Gastroesophageal sphincter (tissue), 4 donors: Measurements from ENCODE around the gene OR2AG1. TPM values are rescaled to one million over a fixed set of nuclear protein-coding genes. Genes with fewer than 3 reads are reported as not detected.
A peak's percentile ranks its signal among the peaks of the same experiment; 100 is the strongest.
"Not testable (repeated sequence)": the region's sequence is repeated elsewhere in the genome, so short reads cannot be mapped to it uniquely, and the experiment has no call there.

Experiments
- ATAC-seq: fragments of 150-250 bp; one replicate; pipeline ENCODE4 v1.9.1; 2016; ENCODE audit warnings: mild to moderate bottlenecking, moderate library complexity
- H3K27ac ChIP-seq, 4 donors: fragments of 200-600 bp; sonication (generic) in 3 of 4; 1 replicate in 3 of 4; 2 replicates in 1 of 4; pipeline ENCODE4 v1.5.1; 2016 to 2019
- H3K27me3 ChIP-seq: fragments of 200-600 bp; sonication (generic); one replicate; pipeline ENCODE4 v1.5.1; 2019
- H3K36me3 ChIP-seq, 2 donors: fragments of 200-600 bp; sonication (generic); one replicate each; pipeline ENCODE4 v1.5.1; 2019; ENCODE audit warnings: control low read depth in 1 of 2
- H3K4me1 ChIP-seq, 3 donors: fragments of 200-600 bp; sonication (generic); 1 replicate in 2 of 3; 2 replicates in 1 of 3; pipeline ENCODE4 v1.5.1; 2016 to 2019; ENCODE audit warnings: control low read depth in 2 of 3
- H3K4me3 ChIP-seq, 2 donors: fragments of 200-600 bp; sonication (generic); one replicate each; pipeline ENCODE4 v1.5.1; 2019; ENCODE audit warnings: mild to moderate bottlenecking in 1 of 2, moderate library complexity in 1 of 2
- H3K9me3 ChIP-seq, 3 donors: fragments of 200-600 bp; sonication (generic); one replicate each; pipeline ENCODE4 v1.5.1; 2017 to 2019; ENCODE audit warnings: control low read depth in 2 of 3
- EP300 ChIP-seq: sonication (generic); formaldehyde crosslinking; IDR thresholded peaks from one replicate; pipeline ENCODE4 v1.6.1; 2017; ENCODE audit warnings: antibody characterized with exemption, mild to moderate bottlenecking
- POLR2A ChIP-seq, 2 donors: fragments of 450-650 bp; IDR thresholded peaks; one replicate each; pipeline ENCODE4 v1.6.1; 2017; ENCODE audit warnings: antibody characterized with exemption in 2 of 2, mild to moderate bottlenecking in 2 of 2, moderate library complexity in 1 of 2
- POLR2AphosphoS5 ChIP-seq: sonication (generic); formaldehyde crosslinking; IDR thresholded peaks from one replicate; pipeline ENCODE4 v1.6.1; 2017; ENCODE audit warnings: antibody characterized with exemption
- WGBS, 2 donors: methylation state at CpG; one replicate each; pipeline ENCODE4 v1.1.5; 2018; ENCODE audit warnings: low coverage in 1 of 2; 5-methylcytosine and 5-hydroxymethylcytosine counted together
- total RNA-seq, 4 donors: library from RNA; depleted of rRNA; stranded (reverse); fragments of >200 nt; gene quantifications; one replicate each; pipeline ENCODE4 v1.1.0, GENCODE V29; 2016
- TF ChIP-seq, protein P1 (sequence below), 4 experiments: fragments of 200-600 bp in 2 of 4; fragments of 450-650 bp in 2 of 4; sonication (generic) in 1 of 4; IDR thresholded peaks; one replicate each; pipeline ENCODE4 v1.5.1; 2017 to 2019; ENCODE audit warnings: antibody characterized with exemption in 4 of 4, mild to moderate bottlenecking in 2 of 4, moderate library complexity in 2 of 4

OR2AG1 gene
- total RNA-seq, 4 donors from 2014 or later, result not detected

DNA sequence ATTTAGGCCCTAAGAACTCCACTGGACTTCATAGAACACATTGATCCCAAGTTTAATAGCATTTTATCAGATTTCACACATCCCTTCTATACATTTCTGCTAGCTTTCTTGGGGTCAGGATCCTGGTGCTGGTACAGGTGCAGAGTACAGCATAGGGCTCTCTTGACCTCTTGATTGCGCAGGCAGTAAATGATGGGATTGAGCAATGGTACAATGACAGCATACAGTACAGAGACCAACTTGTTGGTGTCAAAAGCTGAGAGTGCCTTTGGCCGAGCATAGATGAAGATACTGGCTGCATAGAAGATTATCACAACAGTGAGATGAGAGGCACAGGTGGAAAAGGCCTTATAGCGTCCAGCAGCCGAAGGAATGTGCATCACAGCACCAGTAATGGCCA lies 11.8 kb downstream of the OR2AG1 start:
- H3K4me3 ChIP-seq, result no peak overlapping the region
- no peak for ATAC-seq
- H3K36me3 ChIP-seq, result no peaks in the 10 kb centered on the region
- WGBS, 2 donors, result 88 to 89% methylated on average over 3 to 4 of the region's 4 CpGs
- no peaks in the 10 kb centered on the region for H3K9me3 ChIP-seq
- no peak overlapping the region for H3K27ac ChIP-seq
- TF ChIP-seq EP300 (no peak), POLR2AphosphoS5 (no peak), POLR2A (IDR thresholded peaks at IDR 0.05) (no peak)
- TF ChIP-seq, protein P1, sequence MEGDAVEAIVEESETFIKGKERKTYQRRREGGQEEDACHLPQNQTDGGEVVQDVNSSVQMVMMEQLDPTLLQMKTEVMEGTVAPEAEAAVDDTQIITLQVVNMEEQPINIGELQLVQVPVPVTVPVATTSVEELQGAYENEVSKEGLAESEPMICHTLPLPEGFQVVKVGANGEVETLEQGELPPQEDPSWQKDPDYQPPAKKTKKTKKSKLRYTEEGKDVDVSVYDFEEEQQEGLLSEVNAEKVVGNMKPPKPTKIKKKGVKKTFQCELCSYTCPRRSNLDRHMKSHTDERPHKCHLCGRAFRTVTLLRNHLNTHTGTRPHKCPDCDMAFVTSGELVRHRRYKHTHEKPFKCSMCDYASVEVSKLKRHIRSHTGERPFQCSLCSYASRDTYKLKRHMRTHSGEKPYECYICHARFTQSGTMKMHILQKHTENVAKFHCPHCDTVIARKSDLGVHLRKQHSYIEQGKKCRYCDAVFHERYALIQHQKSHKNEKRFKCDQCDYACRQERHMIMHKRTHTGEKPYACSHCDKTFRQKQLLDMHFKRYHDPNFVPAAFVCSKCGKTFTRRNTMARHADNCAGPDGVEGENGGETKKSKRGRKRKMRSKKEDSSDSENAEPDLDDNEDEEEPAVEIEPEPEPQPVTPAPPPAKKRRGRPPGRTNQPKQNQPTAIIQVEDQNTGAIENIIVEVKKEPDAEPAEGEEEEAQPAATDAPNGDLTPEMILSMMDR (IDR thresholded peaks at IDR 0.05), result no peak
- no peaks in the 10 kb centered on the region for H3K4me1 ChIP-seq
- H3K27me3 ChIP-seq, result no peaks in the 10 kb centered on the region

DNA sequence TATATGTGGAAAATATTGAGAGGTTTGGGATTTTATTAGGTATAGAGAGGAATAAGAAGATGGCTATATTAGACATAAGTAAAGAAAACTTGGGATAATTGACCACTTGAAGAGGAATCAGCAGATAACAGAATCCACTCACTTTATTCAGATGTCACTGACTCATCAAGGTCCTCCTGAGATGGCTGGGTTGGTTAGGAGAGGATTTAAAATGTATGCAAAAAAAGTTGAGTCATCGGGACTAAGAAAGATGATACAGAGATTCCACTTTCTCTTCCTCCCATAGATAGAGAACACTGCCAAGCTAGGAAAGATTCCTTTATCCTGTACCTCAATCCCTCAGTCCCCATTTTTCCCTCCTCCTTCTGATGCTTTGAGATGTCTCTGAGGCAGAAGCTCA lies 16.6 kb downstream of the OR2AG1 start, which contains the start of gene OR6A2:
OR6A2 (minus strand) TSS at position 288 of the 400 bp plus-strand sequence. CDS start 3,981 bp downstream, outside the sequence.
- no peaks in the 10 kb centered on the region for H3K27me3 ChIP-seq
- no peak for ATAC-seq
- H3K4me3 ChIP-seq, result no peak within 1 kb of the TSS
- 64 to 91% methylated on average over 1 of the region's 1 CpG for whole genome bisulfite sequencing, 2 donors
- no peaks in the 10 kb centered on the region for H3K36me3 ChIP-seq
- TF ChIP-seq POLR2AphosphoS5, result no peak
- no peaks in the 10 kb centered on the region for H3K4me1 ChIP-seq
- H3K27ac ChIP-seq, result no peak within 1 kb of the TSS
- peaks cover 0 to 15% (median 0%) of the 10 kb centered on the region in 3 donors for H3K9me3 ChIP-seq

DNA sequence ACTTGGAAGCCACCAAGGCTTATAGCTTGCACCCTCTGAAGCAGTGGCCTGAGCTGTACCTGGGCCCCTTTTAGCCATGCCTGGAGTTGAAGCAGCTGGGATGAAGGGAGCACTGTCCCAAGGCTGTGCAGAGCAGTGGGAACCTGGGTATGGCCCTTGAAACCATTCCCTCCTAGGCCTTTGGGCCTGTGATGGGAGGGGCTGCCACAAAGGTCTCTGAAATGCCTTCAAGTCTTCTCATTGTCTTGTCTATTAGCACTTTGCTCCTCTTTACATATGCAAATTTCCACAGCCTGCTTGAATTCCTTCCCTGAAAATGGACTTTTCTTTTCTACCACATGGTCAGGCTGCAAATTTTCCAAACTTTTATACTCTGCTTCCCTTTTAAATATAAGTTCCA lies 18.3 kb downstream of the OR2AG1 start:
- ATAC-seq, H3K4me1 ChIP-seq, H3K36me3 ChIP-seq, H3K4me3 ChIP-seq, H3K27me3 ChIP-seq, H3K27ac ChIP-seq: not testable (repeated sequence)
- peaks cover 0 to 15% (median 0%) of the 10 kb centered on the region in 3 donors for H3K9me3 ChIP-seq

DNA sequence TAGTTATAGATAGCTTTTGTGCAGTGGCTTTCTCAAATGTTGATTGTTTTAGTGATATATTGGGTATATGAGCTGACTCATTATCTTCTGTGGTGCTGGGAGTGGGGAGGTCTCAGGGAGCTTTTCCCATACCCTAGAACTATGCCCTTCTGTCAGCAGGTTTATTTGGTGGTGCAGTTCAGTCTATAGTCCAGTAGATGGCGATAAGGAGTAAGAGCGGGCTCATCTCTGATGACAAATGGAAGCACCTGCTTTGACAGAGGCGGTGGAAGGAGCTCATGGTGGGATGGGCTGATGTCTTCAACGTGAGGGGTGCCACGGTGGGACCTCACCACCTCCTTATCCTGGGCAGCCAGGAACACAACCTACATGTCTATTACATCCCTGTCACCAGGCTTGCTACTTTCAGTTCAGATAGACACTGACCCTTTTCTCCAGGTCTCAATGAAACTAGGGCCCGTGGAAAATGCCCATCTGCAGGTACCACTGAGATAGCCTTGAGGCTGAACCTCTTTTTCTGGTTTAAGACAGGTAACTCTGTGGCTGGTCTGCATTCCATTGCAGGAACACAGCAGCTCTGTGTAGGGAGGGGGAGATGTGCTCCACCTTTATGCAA lies 29.7 kb downstream of the OR2AG1 start:
- WGBS, 2 donors, result 13% methylated on average over 6 of the region's 6 CpGs; no CpG with 5 or more reads in 1 of the 2 donors
- no peak overlapping the region for H3K27ac ChIP-seq
- H3K4me1 ChIP-seq, result no peaks in the 10 kb centered on the region
- no peak for ATAC-seq
- H3K9me3 ChIP-seq, result no peaks in the 10 kb centered on the region
- no peaks in the 10 kb centered on the region for H3K36me3 ChIP-seq
- no peak for TF ChIP-seq POLR2A (IDR thresholded peaks at IDR 0.05)
- TF ChIP-seq, protein P1 (IDR thresholded peaks at IDR 0.05), result peak in 3 of 4 experiments; percentile 44 to 79 (median 59)
- no peak for TF ChIP-seq POLR2AphosphoS5
- no peak for TF ChIP-seq EP300
- H3K4me3 ChIP-seq, result no peak overlapping the region
- peaks cover 7% of the 10 kb centered on the region for H3K27me3 ChIP-seq

DNA sequence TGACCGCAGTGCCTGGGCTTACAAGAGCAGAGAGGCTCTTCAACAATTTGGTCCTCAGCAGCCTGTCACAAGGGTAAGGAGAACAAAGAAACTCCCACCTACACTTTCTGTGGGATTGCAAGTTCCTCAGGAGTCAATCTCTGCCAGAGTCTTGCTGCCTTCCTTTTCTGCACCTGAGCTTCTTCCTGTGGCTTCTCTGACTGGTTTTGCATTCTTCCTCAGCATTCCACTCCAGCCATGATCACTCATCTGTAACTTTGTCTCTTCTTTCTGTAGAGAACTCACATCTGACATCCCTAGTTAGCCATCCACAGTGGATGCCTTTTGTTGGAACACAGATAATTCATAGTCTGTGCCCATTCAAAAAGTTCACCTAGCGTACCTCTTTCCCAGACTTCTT lies 30.8 kb downstream of the OR2AG1 start:
- Histone ChIP-seq H3K27me3 (peaks cover 7% of the 10 kb centered on the region), H3K36me3 (no peaks in the 10 kb centered on the region), H3K9me3 (no peaks in the 10 kb centered on the region), H3K4me3 (no peak overlapping the region), H3K4me1 (no peaks in the 10 kb centered on the region), H3K27ac (no peak overlapping the region)
- WGBS, 2 donors, result 63 to 75% methylated on average over 1 to 2 of the region's 2 CpGs
- TF ChIP-seq EP300 (no peak), POLR2AphosphoS5 (no peak), POLR2A (IDR thresholded peaks at IDR 0.05) (no peak)
- TF ChIP-seq, protein P1 (IDR thresholded peaks at IDR 0.05), result no peak
- ATAC-seq, result no peak

DNA sequence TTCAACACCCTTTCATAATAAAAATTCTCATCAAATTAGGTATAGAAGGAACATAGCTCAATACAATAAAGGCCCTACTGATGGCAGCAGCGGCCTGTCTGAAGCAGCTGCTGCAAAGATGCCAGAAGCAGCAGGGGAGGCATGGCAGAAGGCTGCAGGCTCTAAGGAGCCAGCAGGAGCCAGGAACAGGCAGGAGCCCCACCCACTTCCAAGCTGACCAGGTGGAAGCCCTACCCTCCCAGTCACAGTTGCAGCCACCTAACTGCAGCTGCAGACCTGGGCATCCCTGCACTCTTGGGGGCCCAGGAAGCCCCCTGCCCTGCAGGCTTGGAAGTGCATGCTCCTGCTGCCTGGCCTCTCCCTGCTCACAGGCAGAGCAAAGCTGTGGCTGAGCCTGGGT lies 34.9 kb downstream of the OR2AG1 start:
- no peak for ATAC-seq
- 42% methylated on average over 1 of the region's 1 CpG; no CpG with 5 or more reads in 1 of the 2 donors for WGBS, 2 donors
- no peaks in the 10 kb centered on the region for H3K9me3 ChIP-seq
- no peak overlapping the region for H3K4me3 ChIP-seq
- peaks cover 7% of the 10 kb centered on the region for H3K27me3 ChIP-seq
- no peaks in the 10 kb centered on the region for H3K4me1 ChIP-seq
- H3K27ac ChIP-seq, result no peak overlapping the region
- TF ChIP-seq EP300 (no peak), POLR2A (IDR thresholded peaks at IDR 0.05) (no peak), POLR2AphosphoS5 (no peak)
- TF ChIP-seq, protein P1 (IDR thresholded peaks at IDR 0.05), result no peak
- H3K36me3 ChIP-seq, result no peaks in the 10 kb centered on the region
